GM06990 (cell line): Measurements from ENCODE around the gene CYYR1.

ENCODE experiments used
- DNase-seq: peaks from one replicate; pipeline ENCODE4 v3.0.0-alpha.2; 2011; ENCODE audit not compliant: insufficient read length; ENCODE audit errors: extremely low read depth
- H3K27me3 ChIP-seq: replicated peaks from 2 replicates; pipeline ENCODE4 v1.6.0; 2011; ENCODE audit warnings: low read length; ENCODE audit not compliant: control insufficient read depth, insufficient read depth
- H3K36me3 ChIP-seq: 2 replicates; pipeline ENCODE4 v1.5.1; 2011; ENCODE audit warnings: low read length; ENCODE audit not compliant: control insufficient read depth, insufficient read depth
- H3K4me3 ChIP-seq: replicated peaks from 2 replicates; pipeline ENCODE4 v1.5.1; 2011; ENCODE audit warnings: low read depth, mild to moderate bottlenecking, control low read depth, low read length
- CTCF ChIP-seq: IDR thresholded peaks from 2 replicates; pipeline ENCODE4 v1.5.1; 2011; ENCODE audit warnings: low read length, control low read depth, mild to moderate bottlenecking, inconsistent platforms; ENCODE audit not compliant: insufficient read depth, poor library complexity, severe bottlenecking

CYYR1 gene

GRCh38 chr21:26445440-26445839 is 127.6 kb downstream of the CYYR1 start:
- Histone ChIP-seq H3K4me3 (no peak overlapping the region), H3K27me3 (no peaks in the 10 kb centered on the region), H3K36me3 (no peaks in the 10 kb centered on the region)
- no peak for TF ChIP-seq CTCF
- no peak for DNase-seq

- H3K27me3 ChIP-seq: no peaks in the 10 kb centered on the region
- no peaks in the 10 kb centered on the region for H3K36me3 ChIP-seq
- DNase-seq: no peak
- no peak for TF ChIP-seq CTCF
- no peak overlapping the region for H3K4me3 ChIP-seq
Observed at GRCh38 chr21:26444646-26445045, 128.4 kb downstream of the CYYR1 start.

GRCh38 chr21:26443867-26444266 is 129.2 kb downstream of the CYYR1 start:
- H3K4me3 ChIP-seq: no peak overlapping the region
- no peak for DNase-seq
- TF ChIP-seq CTCF: no peak

GRCh38 chr21:26443291-26443690 is 129.8 kb downstream of the CYYR1 start:
- no peaks in the 10 kb centered on the region for H3K27me3 ChIP-seq
- DNase-seq: no peak
- H3K36me3 ChIP-seq: no peaks in the 10 kb centered on the region
- no peak overlapping the region for H3K4me3 ChIP-seq
- TF ChIP-seq CTCF: no peak

More at GRCh38 chr21:26443867-26444266, 129.2 kb downstream of the CYYR1 start:
- H3K36me3 ChIP-seq: no peaks in the 10 kb centered on the region
- no peaks in the 10 kb centered on the region for H3K27me3 ChIP-seq

GRCh38 chr21:26441149-26441548 is 131.9 kb downstream of the CYYR1 start:
- no peak for DNase-seq
- no peak for TF ChIP-seq CTCF
- no peak overlapping the region for H3K4me3 ChIP-seq
- no peaks in the 10 kb centered on the region for H3K36me3 ChIP-seq
- no peaks in the 10 kb centered on the region for H3K27me3 ChIP-seq

GRCh38 chr21:26438976-26439375 is 134.1 kb downstream of the CYYR1 start:
- no peak for DNase-seq
- Histone ChIP-seq H3K4me3 (no peak overlapping the region), H3K27me3 (no peaks in the 10 kb centered on the region), H3K36me3 (no peaks in the 10 kb centered on the region)
- TF ChIP-seq CTCF: no peak
